Gastroesophageal sphincter (tissue), 3 donors: ENCODE data around the gene ZNF367.

ENCODE experiments used
- CTCF ChIP-seq, 4 experiments: fragments of 200-600 bp in 2 of 4; fragments of 450-650 bp in 2 of 4; sonication (generic) in 1 of 4; IDR thresholded peaks; one replicate each; pipeline ENCODE4 v1.5.1; 2017 to 2019; ENCODE audit warnings: antibody characterized with exemption in 4 of 4, mild to moderate bottlenecking in 2 of 4, moderate library complexity in 2 of 4
- POLR2A ChIP-seq, 2 donors: fragments of 450-650 bp; IDR thresholded peaks; one replicate each; pipeline ENCODE4 v1.6.1; 2017; ENCODE audit warnings: antibody characterized with exemption in 2 of 2, mild to moderate bottlenecking in 2 of 2, moderate library complexity in 1 of 2
- POLR2AphosphoS5 ChIP-seq: sonication (generic); formaldehyde crosslinking; IDR thresholded peaks from one replicate; pipeline ENCODE4 v1.6.1; 2017; ENCODE audit warnings: antibody characterized with exemption

GRCh38 chr9:96376891-96377874 lies 41.0 kb downstream of the ZNF367 start:
- TF ChIP-seq POLR2A (IDR thresholded peaks at IDR 0.05) (no peak), CTCF (IDR thresholded peaks at IDR 0.05) (no peak), POLR2AphosphoS5 (no peak)
